Activated naive CD8-positive, alpha-beta T cell treated with anti-CD3 and anti-CD28 coated beads, Interleukin-2, amount 50 U/mL, for 16 hours (primary cell): ENCODE results near the gene KLHL6.
A peak's percentile ranks its signal among the peaks of the same experiment; 100 is the strongest.
"Not testable (repeated sequence)": the region's sequence is repeated elsewhere in the genome, so short reads cannot be mapped to it uniquely, and the experiment has no call there.

ENCODE experiments used
- DNase-seq: peaks from one replicate; pipeline ENCODE4 v3.0.0-alpha.2; 2020; ENCODE audit warnings: low read depth, low spot score

Gene KLHL6

GRCh38 chr3:183555541-183556081, at the start of gene KLHL6:
Gene KLHL6, minus strand, starts transcription at chr3:183555706. Its CDS starts 53 bp downstream, at chr3:183555653.
- peak; percentile 41 for DNase-seq

DNA sequence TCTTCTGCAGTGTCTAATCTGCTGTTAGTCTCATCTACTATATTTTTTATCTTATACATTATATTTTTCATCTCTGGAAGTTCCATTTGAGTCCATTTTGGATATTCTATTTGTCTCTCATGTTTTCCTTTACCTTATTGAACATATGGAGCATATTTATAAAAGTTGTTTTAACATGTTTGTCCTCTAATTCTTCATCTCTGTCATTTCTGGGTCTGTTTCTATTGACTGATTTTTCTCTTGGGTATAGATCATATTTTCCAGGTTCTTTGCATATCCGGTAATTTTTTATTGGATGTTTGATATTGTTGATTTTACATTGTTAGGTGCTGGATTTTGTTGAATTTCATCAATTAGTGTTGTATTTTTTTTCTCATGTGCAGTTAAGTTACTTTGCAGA, 42.5 kb upstream of the KLHL6 start:
- no peak for DNase-seq

GRCh38 chr3:183594636-183595035, 39.1 kb upstream of the KLHL6 start:
- DNase-seq, result no peak

DNA sequence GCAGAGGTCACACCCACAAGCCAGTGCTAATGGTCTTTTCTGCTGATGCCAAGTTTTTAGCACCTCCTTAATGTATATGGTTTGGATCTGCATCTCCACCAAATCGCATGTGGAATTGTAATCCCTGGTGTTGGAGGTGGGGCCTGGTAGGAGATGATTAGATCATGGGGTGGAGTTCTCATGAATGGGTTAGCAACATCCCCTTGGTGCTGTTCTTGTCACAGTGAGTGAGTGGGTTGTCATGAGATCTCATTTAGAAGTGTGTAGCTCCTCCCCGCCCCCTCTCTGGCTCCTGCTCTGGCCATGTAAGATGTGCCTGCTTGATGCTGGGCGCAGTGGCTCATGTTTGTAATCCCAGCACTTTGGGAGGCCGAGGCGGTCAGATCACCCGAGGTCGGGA, 37.3 kb upstream of the KLHL6 start:
- DNase-seq, result no peak

GRCh38 chr3:183591881-183592521, 36.5 kb upstream of the KLHL6 start:
- DNase-seq, result no peak

GRCh38 chr3:183590442-183590841, 34.9 kb upstream of the KLHL6 start:
- no peak for DNase-seq

DNA sequence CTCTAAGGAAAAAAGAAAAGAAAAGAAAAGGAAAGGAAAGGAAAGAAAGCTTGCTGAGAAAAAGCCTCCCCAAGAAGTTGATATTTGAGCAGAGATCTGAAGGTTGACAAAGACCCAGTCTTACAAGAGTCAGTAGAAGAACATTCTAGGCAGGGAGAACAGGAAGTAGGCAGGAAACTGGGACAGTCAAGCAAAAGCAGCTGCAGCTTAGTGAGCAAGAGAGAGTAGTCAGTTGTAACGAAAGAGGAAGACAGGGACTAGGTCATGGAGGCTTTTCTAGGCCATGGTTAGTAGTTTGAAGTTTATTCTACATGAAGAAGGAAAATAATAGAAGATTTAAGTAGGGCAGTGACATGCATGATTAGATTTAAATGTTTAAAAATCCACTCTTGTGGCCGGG, 31.8 kb upstream of the KLHL6 start:
- no peak for DNase-seq

DNA sequence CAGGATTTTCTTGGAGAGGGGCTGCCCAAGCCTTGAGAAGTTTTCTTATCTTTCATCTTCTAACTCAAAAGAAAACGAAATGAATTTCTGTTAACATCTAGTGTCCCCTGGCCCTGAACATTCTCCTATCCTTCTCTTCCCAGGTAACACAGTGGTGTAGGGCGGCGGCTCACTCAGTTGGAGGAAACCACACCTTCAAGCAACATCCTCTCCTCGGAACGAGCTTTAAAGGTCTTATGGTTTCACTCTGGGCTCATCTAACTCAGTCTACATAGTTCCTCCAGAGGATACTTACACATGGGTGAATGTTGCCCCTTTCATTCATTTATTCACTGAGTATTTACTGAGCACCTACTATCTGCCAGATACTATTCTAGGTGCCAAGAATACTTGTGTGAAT, 31.0 kb upstream of the KLHL6 start:
- DNase-seq, result no peak

DNA sequence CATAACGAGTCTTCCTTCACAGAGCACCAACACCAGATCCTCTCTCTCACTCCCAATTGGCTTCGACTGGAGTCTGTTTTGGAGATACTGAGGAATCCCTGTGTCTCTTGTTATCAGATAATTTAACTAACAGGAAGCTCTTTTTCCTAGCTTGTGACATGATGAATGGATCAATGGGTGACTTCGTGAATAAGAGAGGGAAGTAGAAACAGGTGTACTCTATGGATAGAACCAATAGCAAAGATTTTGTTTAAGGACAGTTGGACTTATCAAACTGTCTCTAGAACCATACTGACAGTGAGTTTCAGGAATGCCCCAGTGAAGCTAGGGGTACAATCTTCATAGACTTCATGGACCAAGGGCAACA, 29.4 kb upstream of the KLHL6 start:
- no peak for DNase-seq

DNA sequence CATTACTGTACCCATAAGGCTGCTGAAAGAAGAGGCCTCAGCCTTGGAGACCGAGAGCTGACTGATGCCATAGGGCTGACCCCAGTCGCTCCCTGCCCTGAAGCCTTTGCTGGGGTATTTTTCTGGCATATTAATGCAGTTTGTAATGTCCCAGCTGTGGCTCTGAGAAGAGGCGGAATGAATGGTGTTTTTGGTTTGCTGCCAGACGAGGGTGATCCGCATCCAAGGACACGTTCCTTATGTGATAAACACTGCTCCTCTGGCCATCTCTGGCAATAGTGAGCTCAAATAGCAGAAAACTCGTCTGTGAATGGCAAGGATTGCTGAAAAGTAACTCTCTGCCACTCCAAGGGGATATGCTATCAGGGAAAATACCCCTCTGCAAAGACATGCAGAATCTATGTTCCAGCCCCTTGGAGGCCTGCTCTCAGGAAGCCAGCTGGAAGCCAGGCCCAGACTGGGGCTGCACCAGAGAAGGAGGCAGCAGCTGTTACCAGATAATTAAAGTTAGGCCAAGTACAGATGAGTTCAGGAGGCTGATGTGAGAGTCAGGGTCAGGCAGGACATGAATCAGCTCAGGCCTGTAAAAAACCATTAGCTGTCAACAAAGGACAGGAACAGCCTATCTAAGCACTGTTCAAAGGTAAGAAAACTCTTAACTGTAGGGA, 28.9 kb upstream of the KLHL6 start:
- no peak for DNase-seq

DNA sequence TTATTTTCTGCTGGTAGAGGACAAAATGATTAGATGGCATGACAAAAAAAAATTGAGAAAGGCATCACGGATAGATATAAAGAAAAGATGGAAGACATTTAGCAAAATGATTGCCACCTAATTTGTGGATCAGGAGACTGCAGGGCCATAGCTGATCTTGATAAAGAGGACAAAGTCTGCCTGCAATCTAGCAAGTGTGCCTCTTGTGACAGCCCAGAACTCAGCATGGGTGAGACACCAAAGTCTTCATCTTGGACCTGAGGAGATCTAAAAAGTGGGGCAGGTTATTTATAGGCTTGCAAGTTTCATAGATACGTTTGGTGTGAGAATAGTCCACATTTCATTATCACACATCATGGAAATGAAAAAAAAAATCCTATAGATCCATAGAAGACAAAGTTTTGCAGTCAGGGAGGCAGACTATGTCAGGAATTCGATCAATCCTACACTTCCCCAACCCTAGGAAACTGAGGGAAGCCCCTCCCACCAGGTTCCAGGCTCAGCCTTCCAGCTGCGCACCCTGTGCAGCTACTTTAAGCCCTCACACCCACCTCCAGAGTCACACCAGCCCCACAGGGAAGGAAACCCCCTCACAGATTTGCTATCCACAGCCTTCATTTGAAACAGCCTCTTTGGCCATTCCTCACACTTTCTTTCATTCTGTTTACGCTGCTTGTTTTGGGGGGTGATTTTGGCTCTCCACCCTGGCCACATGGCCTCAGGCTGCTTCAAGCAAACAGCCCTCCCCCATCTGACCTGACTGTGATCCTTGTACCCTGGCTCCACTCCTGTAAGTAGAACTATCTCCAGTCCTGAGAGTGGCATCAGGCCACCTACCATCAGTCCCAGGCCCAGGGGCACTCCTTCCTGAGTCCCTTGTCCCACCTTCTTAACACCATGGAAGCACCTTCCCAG, 28.1 kb upstream of the KLHL6 start:
- no peak for DNase-seq

- no peak for DNase-seq
Observed at GRCh38 chr3:183582161-183582560, 26.7 kb upstream of the KLHL6 start.

DNA sequence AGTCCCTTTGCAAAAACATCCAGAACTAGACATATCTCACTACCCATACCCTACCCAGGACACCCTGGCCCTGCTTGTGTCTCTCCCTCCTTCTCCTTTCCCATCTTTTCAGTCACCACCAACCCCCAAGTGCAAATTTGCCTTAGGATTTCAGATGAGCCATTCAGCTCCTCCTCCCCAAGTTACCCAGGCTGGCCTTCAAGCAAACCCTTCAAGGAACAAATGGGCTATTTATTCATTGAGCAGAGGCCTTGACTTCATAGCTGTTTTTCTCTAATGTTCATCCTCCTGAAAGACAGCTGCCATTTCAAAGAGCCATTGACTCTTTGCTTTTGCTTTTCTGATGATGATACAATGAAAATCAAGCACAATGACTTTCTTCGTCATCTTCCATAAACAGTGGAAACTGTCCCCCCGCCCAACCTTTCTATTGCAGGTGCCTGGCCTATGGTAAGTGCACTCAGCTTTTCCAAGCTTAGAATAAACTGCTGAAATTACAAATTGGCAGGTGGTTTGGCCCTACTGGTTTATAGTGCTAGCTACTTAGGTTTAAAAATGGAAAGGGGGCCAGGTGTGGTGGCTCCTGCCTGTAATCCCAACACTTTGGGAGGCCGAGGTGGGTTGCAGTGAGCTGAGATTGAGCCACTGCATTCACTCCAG, 26.1 kb upstream of the KLHL6 start:
- no peak for DNase-seq

- DNase-seq, result no peak
Observed at GRCh38 chr3:183579967-183580900, 24.7 kb upstream of the KLHL6 start.

DNA sequence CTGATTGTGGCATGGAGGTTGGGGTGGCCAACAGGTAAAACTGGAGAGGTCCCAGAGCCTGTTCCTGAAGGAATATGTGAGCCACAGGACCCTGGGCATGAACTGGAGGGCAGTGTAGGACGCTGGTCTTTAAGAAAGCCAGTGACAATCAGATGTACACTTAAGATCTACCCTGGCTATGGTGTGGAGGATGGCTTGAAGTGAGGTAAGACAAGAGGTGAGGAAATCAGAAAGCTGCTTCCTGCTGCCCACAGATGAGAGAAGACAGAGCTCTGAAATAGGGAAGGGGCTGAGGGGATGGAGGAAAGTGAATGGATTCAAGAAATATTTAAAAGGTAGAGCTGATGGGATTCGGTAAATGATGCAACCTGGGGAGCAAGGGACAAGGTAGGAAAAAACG, 22.7 kb upstream of the KLHL6 start:
- DNase-seq, result no peak

- DNase-seq, result no peak
Observed at GRCh38 chr3:183577346-183577745, 21.8 kb upstream of the KLHL6 start.

- DNase-seq, result no peak
Observed at GRCh38 chr3:183576487-183577107, 21.1 kb upstream of the KLHL6 start.

DNA sequence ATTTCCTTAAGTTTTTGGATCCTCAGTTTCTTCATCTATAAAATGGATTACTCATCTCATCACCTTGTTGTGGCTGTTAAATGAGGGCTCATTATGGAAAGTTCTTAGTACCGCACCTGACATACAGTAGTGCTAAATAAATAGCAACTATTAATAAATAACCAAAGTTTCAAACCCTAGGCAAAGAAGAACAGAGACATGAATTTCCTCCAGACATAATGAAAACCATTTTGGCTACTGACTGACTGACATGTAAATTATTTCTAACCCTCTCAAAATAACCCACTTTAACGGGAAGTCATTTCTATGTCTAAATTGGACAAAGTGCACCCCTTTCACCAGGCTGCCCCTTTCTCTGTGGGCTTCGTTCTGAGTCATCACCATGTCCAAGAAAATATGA, 17.4 kb upstream of the KLHL6 start:
- no peak for DNase-seq

DNA sequence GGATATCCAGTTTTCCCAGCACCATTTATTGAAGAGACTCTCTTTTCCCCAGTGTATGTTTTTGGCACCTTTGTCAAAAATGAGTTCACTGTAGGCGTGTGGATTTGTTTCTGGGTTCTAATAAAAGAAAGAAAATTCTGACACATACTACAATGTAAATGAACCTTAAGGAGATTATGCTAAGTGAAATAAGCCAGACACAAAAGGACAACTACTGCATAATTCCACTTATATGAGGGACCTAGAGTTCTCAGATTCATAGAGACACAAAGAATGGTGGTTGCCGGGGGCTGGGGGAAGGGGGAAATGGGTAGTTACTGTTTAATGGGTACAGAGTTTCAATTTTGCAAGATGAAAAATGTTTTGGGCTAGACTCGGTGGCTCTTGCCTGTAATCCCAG, 14.7 kb upstream of the KLHL6 start:
- not testable (repeated sequence) for DNase-seq

GRCh38 chr3:183566880-183567279, 11.4 kb upstream of the KLHL6 start:
- no peak for DNase-seq
